HG02852 (cell line): ENCODE measurements around the gene GMFB.
"Not testable (repeated sequence)": the region's sequence is repeated elsewhere in the genome, so short reads cannot be mapped to it uniquely, and the experiment has no call there.

Experiments
- ATAC-seq: cut with Tn5 transposase; IDR thresholded peaks from one replicate; pipeline ENCODE4 v1.9.1; 2021; ENCODE audit warnings: mild to moderate bottlenecking, moderate library complexity; ENCODE audit not compliant: unreplicated experiment

Gene GMFB

GRCh38 chr14:54462048-54462447, 26.7 kb downstream of the GMFB start:
- no peak for ATAC-seq

- no peak for ATAC-seq
Measured at GRCh38 chr14:54459106-54459505, 29.7 kb downstream of the GMFB start.

GRCh38 chr14:54458536-54458935, 30.2 kb downstream of the GMFB start:
- not testable (repeated sequence) for ATAC-seq

- no peak for ATAC-seq
Measured at GRCh38 chr14:54457609-54457996, 31.2 kb downstream of the GMFB start.

- ATAC-seq = not testable (repeated sequence)
Measured at GRCh38 chr14:54456820-54457608, 31.8 kb downstream of the GMFB start.

- no peak for ATAC-seq
Measured at GRCh38 chr14:54455363-54455762, 33.4 kb downstream of the GMFB start.

GRCh38 chr14:54453990-54454389, 34.8 kb downstream of the GMFB start:
- ATAC-seq = not testable (repeated sequence)

GRCh38 chr14:54453252-54453651, 35.5 kb downstream of the GMFB start:
- ATAC-seq = no peak

- ATAC-seq = no peak
Measured at GRCh38 chr14:54451961-54452360, 36.8 kb downstream of the GMFB start.

- no peak for ATAC-seq
Measured at GRCh38 chr14:54451121-54451601, 37.6 kb downstream of the GMFB start.

- peak; percentile 77 for ATAC-seq
Measured at GRCh38 chr14:54450535-54450934, 38.2 kb downstream of the GMFB start.

GRCh38 chr14:54447231-54447692, 41.5 kb downstream of the GMFB start:
- no peak for ATAC-seq

GRCh38 chr14:54446161-54446693, 42.6 kb downstream of the GMFB start:
- no peak for ATAC-seq

GRCh38 chr14:54444681-54445080, 44.1 kb downstream of the GMFB start:
- no peak for ATAC-seq

GRCh38 chr14:54443981-54444380, 44.8 kb downstream of the GMFB start:
- ATAC-seq = no peak

- not testable (repeated sequence) for ATAC-seq
Measured at GRCh38 chr14:54442961-54443360, 45.8 kb downstream of the GMFB start.

GRCh38 chr14:54440873-54441868, 47.6 kb downstream of the GMFB start, which contains the start of gene CNIH1:
Gene CNIH1 (minus strand): TSS chr14:54441374. CDS start chr14:54441327, 47 bp downstream.
- ATAC-seq = peak; percentile 95

- ATAC-seq = no peak
Measured at GRCh38 chr14:54440476-54440872, 48.3 kb downstream of the GMFB start.

GRCh38 chr14:54440037-54440436, 48.7 kb downstream of the GMFB start:
- ATAC-seq = no peak

- ATAC-seq = no peak
Measured at GRCh38 chr14:54438703-54439102, 50.1 kb downstream of the GMFB start.

- ATAC-seq = not testable (repeated sequence)
Measured at GRCh38 chr14:54437954-54438353, 50.8 kb downstream of the GMFB start.
